ENCODE measurements around the gene PLCB1.
A peak's percentile ranks its signal among the peaks of the same experiment; 100 is the strongest.
"Not testable (repeated sequence)": the region's sequence is repeated elsewhere in the genome, so short reads cannot be mapped to it uniquely, and the experiment has no call there.

PLCB1 gene

DNA sequence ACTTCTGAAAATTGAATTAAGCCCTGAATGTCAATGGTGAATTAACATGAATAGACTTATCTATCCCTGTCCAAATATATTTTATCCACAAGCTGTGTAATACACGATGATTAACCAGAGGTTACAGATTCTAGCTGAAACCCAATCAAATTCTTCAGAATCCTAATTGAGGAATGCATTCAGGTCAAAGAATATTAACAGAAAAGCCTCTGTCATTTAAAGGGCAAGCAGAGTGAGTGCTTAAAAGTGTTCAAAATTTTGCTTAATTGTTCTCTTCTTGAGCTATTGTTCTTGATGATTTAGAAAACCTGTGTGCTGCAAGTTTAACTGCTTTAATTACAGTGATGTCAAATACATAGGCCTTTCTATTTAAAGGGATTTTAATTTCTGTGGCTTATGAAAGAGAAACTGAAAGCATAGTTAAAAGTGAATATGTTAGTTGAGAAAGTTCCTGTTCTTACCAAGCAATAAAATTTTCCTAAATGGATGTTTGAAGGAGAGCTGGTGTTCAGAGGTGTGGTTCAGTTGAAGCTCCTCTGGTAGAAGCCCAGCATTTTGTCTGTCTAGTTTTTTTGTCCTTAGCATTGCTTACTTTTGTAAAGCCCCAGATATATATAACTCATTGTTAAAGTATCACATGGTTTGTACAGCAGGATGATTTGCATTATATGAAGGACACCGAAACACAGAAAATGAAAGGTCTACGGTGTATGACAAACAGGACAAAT, 470.5 kb downstream of the PLCB1 start:
- no peak for DNase-seq (ENCODE audit: low read depth)

DNA sequence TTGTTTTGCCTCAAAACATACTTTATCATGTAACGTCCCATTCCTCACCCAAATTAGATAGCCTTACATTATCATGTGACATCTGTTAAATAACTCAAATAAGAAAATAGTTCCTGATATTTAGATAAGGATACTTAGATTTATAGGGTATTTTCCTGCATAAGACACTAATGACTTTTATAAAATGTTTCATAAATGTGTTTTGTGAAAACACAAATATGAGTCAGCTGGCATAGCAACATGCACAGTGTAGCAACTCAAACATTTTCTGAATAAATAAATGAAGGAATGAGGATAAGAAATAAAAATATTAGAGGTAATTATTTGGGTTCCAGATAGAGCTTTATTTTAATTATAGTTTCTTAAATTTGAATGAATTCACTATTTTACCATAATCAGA, 476.4 kb downstream of the PLCB1 start:
- DNase-seq (ENCODE audit: low read depth) = no peak

DNA sequence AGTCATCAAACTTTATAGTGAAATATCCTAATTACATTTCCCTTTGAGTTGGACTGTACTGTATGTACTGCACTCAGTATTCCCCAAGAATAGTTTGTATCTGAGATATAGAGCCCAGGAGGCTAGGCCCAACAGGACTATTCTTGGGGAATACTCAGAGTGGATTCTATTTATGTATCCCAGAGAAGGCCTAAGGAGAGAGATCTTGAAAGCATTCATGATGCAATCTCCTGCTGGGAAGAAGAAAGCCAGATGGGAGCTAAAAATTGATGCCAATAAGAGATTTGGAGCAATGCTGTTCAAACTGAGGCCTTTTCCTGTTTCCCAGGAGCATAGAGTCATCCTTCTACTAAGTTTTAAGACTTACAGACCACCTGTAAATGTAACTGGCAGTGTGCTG, 484.7 kb downstream of the PLCB1 start:
- no peak for DNase-seq (ENCODE audit: low read depth)

DNA sequence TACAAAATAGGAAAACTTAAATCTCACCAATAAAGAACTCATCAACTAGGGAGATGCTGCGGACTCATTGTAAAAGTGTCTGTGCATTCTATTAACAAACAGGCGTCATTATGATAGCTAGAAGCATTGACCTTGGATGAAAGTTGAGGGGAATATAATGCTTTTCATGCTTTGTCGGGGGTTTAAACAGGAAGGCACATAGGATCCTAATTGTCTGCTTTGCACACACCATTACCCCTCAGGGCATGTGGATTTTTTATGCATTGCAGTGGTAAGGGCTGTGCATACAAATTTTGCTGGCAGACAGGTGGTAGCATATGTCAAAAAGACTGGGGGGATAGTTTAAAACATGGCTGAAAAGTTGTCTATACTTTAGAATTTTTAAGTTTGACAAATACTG, 488.9 kb downstream of the PLCB1 start:
- no peak for DNase-seq (ENCODE audit: low read depth)

DNA sequence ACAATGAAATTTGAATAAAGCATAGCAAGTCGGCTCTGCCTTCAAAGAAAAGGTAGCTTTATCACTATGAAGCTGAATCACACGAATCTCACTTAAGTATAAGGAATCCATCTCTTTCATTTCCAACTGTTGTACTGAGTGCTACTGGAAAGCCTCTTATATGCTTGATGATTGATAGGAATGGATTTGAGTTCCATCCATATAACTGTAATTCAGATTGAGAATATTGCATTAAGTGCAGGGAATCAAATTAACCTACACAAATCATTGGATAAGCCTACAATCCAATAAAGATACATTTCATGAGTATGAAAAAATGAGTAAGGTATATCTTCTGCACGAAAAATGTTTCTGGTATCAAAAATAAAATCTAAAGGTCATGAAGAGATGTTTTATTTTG, 492.0 kb downstream of the PLCB1 start:
- DNase-seq (ENCODE audit: low read depth) = no peak

DNA sequence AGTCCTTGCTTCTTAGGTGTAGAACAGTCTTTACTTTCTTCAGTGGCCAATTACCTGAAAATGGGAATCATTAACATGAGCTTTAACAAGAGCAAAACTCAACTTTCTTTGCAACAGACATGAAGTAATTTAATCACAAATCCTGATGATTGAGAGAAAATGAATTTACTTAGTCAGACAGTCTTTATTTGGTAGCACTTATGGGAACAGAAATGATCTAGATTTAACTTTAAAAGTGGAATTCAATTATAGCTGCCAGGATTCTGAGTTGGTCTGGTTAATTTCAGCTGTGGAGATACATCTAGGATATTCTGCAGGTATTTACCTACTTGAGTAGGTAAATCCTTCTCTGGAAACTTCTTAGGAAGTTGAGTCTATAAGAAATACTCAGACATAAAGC, 492.6 kb downstream of the PLCB1 start:
- no peak for DNase-seq (ENCODE audit: low read depth)

DNA sequence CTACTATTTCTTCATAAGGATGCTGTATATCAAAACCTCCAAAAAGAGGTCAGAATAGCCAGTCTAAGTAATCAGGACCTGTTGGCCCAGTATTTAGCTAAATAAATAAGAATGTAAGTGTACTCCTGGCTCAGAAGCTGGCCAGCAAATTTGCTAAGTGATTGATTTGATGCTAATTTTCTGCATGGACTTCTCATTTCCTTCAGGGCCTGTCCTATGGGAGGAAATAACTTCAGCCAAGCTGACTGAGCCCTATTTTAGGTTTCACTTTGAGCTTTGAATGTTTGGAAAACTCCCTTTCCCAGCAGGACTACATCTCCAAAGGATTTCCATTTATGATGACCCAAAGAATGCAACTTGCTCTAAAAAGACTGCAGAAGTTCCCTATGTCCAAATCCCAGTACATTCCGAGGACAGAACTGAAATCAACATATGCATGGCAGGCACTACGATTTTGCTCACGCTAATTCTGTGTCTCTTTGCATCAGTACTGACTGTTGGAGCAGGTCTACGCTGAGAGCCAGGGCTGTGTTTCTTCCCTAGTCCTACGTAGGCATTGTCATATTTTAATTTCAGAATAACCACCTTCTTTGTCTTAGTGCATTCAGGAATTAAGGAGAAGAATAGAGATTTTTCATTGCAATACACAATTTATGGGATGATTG, 495.4 kb downstream of the PLCB1 start:
- DNase-seq (ENCODE audit: low read depth) = no peak

DNA sequence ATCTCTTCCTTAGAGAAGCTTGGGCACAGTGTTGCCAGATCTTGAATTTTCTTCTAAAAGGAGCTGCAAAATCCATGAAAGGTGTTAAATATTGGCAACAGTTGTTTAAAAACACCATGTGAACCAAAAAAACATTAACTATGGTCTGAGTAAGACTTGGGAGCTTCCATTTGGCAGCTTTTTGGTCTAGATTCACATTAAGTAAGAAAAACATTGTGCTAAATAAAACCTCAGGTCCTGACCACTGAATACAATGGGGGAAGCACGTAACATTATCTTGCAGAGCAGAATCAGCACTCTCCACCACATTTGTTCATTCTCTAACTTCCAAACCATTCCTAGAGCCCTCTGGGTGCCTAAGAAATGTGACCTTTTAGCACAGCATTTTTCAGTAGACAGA, 499.2 kb downstream of the PLCB1 start:
- peak; percentile 70 for DNase-seq (ENCODE audit: low read depth)

DNA sequence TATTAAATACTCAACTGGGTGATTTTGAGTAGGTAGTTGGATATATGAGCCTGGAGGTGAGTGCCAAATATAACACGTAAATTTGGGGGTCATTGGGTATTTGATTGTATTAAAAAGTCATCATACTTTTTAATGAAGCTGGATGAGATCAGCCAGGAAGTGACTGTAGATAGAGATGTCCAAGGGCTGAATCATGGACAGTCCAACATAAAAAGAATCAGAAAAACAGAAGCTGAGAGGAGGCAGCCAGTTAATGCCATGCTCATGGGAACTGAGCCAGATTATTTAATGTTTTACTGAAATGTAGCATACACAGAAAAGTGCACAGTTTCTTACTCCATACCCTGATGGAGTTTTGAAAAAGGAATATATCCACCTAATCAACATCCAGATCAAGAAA, 501.3 kb downstream of the PLCB1 start:
- DNase-seq (ENCODE audit: low read depth) = no peak

DNA sequence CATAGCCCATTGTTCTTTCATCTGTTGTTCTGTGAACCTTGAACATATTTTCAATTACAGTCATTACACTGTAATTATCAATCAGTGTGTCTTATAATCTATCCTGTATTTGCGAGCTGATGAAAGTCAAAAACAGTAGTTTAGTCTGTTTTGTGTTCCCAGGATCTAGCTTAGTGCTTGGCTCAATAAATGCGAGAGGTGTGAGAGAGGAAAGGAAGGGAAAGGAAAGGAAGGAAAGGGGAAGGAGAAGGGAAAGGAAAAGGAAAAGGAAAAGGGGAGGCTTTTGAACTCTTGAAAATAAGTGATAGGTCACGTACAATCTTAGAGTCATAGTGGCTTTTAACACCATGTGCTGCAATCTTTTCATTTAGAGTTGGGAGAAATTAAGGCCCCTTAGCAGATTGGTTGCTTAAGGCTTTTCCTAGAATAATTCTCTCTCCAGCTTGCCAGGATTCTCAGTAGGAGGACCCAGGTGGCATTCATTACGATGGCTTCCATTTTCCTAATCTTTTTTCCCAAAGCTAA, 503.0 kb downstream of the PLCB1 start:
- DNase-seq (ENCODE audit: low read depth) = no peak

DNA sequence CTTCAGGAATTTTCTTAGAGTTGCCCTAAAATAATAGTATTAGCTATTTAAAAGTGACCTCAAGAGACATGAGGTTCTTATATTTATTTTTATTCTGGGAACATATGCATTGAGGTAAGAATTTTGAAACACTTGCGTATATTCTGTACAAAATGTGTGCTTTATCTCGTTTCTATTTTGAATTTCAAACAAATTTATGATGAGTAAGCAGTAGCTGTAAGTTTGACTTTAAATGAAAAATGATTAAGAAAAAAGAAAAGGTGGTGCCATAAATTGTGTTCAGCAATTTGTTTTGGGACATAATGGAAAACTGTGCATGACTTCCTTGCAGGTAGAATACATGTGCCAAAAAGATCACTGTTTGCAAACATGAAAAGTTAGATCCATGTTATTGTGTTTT, 503.8 kb downstream of the PLCB1 start:
- DNase-seq (ENCODE audit: low read depth) = no peak

DNA sequence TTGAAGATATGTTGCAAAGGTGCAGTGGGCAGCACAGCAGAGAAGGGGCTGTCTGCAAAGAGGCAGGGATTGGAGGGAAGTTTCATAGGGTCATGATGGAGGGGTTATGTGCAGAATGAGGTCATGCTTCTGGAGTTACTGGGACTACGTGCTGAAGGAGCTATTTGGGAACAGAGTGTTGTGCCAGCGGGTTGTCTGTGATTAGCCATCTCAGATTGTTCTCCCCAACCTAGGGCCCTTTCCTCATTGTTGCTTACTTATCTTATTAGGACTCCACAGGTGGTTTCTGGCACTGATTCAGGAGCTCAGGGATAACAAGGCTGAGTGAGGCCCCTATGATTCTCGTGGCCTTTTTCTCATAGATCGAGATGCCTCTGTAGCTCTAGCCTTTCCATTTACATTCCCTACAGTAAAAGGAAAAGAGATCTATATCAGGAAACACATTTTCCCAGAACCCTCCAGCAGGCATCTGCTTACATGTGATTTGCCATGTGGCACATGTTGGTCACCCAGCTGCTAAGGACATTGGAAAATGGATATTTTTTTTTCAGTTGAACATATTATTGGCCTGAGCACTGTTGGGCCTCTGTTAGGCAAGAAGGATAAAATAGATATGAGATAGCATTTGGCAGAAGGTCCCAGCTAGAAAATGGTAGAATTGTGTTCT, 507.2 kb downstream of the PLCB1 start:
- DNase-seq (ENCODE audit: low read depth) = no peak

DNA sequence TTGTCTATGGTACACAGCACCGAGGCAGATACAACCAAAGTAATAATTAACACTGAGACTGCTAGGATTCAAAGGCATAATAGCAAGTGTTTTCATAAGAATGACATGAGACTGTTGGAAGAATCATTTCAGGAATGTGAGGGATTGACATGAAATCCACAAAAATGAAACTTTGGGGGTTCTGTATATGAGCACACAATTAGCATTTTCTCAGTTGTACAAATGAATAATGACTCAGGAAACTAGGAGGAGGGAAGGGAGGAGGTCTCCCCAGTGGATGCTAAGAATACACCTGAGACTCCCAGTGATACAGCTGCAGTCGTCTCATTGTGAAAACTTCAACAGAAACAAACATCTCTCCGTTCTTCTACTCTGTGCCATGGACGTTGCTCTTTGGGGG, 508.4 kb downstream of the PLCB1 start:
- no peak for DNase-seq (ENCODE audit: low read depth)

DNA sequence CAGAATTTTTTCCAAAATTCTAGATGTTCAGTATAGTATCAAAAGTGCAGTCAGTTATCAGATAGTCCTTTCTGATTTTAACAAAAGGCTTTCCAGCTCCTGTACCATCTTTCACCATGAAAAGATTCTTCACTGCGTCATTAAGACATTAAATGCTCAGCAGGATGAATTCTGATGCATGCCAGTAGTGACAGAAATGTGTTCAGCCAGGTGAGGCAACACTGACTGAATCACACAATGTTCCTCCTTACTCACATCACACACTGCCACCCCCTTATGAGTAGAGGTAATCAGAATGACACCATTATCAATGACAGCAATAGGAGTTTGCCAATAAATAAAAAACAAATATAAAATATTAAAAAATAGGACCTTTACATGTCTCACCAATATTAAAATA, 510.2 kb downstream of the PLCB1 start:
- no peak for DNase-seq (ENCODE audit: low read depth)

DNA sequence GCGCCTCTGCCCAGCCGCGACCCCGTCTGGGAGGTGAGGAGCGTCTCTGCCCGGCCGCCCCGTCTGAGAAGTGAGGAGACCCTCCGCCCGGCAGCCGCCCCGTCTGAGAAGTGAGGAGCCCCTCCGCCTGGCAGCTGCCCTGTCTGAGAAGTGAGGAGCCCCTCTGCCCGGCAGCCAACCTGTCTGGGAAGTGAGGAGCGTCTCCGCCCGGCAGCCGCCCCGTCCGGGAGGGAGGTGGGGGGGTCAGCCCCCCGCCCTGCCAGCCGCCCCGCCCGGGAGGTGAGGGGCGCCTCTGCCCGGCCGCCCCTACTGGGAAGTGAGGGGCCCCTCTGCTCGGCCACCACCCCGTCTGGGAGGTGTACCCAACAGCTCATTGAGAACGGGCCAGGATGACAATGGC, 512.4 kb downstream of the PLCB1 start:
- not testable (repeated sequence) for DNase-seq (ENCODE audit: low read depth)

DNA sequence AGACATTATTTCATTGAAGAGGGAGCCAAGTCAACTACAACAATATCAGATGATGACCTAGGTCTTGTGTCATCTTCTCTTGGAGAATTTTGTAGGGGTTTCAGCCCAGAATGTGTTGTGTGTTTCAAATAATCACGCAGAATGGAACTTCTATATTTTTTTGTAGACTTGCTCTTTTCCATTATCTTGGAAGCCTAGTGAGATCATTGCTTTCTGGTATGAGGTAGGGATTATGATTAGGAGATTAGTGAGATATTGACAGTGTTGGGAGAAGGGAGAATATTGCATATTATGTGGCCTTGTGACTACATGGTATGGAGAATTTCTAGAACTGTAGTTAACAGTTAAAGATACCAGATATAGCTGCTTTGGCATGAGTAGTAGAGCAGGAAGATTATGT, 513.3 kb downstream of the PLCB1 start:
- no peak for DNase-seq (ENCODE audit: low read depth)

DNA sequence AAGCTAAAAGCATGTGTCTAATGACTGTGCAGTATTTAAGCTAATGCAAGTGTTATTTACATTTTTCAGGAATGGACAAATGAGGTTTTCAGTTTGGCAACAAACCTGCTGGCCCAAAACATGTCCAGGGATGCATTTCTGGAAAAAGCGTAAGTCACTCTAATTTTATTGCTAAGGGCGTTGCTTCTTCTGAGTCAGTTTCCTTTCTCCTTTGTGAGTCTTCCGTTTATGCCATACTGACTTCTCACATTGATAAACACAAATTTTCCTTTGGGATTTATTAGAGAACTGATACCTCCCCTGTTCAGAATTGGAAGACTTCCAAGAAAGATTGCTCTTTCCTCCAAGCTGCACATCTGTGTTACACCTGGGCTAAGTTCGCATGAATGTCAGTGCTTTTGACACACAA, 514.0 kb downstream of the PLCB1 start:
- DNase-seq (ENCODE audit: low read depth) = peak; percentile 47

DNA sequence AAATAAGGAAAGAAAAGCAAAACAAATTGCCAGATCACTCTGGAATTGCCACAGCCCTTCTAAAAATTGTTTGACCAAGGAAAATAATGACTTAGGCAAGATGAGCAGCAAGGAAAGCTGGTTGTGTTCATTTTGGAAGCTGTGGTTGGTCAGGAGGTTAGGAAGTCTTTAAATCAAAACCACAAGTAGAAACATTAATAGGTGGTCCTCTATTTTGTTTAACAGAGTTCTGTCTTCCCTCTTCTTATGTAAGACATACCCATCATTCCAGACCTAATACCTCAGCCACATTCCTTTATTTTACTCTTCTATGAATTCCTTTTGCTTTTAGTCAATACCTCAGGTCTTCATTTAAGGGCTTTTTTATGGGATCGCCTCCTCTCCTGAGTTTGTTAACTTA, 514.6 kb downstream of the PLCB1 start:
- no peak for DNase-seq (ENCODE audit: low read depth)

DNA sequence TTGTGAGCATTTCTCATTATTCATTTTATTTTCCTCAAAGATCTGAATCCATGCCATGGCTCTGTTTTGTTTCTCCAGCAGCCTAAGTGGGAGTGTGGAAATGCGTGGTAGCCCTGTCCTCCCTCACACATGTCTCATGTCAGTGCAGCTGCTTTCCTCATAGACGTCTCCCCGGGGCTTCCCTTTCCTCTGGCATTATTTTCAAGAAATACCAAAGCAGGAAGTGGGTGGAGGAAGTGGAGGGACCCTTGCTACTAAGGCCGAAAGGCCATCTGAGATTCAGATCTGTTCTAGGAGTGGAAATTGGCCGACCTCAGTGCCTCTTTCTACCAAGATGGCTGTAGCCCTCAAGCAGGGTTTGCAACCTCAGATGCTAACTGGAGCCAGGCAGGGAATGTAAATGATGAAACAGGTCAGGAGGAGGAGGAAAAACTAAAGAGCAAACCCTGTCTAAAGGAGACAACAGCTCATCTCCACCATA, 515.9 kb downstream of the PLCB1 start:
- DNase-seq (ENCODE audit: low read depth) = no peak

DNA sequence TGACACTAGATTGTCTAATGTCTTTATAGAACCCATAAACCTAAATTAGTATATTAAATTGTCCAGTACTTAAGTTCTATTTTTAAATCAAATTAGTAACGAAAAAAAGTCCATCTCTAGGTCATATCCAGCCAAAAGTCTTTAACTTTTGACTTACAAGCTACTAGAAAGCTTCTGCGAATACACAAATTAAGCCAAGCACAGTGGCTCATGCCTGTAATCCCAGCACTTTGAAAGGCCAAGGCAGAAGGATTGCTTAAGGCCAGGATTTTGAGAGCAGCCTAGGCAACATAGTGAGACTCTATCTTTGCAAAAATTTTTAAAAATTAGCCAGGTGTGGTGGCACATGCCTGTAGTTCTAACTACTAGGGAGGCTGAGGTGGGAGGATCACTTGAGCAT, 516.4 kb downstream of the PLCB1 start:
- no peak for DNase-seq (ENCODE audit: low read depth)

DNA sequence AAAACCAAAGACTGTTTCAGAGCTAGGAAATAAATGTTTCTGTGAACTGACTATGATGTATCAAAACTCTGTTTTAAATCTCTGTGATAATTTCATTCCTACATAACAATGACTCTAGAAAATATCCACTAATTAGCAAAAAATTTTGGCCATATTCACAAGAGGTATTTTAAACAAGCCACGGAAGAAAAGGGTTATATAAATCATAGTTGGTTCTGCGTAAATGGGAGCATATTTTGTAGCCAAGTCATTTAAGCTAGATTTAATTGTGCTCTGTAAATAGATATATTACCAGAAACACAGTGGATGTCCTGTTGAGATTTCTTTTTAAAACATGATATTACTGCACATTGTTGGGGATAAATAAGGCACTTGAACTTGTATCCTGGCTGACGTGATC, 520.3 kb downstream of the PLCB1 start:
- DNase-seq (ENCODE audit: low read depth) = no peak

DNA sequence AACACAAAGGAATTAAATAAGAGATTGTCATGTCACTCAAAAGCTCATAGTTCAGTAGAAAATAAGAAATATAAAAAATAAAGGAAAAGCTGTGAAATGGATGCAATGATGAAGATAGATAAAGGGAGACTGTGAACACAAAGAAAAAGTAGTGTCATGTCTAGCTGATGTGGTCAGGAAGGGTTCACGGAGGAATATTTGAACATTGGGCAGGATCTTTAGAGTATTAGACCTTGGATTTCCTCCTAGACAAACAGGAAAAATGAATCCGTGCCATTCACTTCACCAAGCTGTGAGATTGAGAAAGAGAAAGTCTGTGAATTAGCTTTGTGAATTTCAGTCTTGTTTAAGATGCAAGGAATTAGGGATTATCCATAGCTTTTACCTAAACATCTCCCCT, 522.4 kb downstream of the PLCB1 start:
- no peak for DNase-seq (ENCODE audit: low read depth)

DNA sequence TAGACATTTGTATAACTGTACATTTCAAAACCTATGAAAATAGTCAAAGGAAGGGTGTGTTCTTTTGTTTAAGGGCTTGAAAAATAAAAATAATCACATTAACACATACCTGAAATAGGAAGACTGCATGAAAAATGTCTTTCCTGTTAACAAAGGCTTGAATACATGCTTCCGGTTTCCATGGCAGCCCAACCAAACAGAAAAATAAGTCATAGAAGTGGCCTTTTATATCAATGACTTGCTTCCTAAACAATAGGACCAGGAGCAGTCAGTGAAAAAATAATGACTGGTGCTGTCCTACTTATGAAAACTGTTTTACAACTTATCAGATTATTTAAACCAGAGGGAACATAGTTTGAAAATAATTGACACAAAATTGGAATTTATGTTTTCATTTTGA, 524.3 kb downstream of the PLCB1 start:
- DNase-seq (ENCODE audit: low read depth) = no peak

All from stromal cell of bone marrow (primary cell).